ENCODE measurements around the gene PSMD13.
"Not testable (repeated sequence)": the region's sequence is repeated elsewhere in the genome, so short reads cannot be mapped to it uniquely, and the experiment has no call there.

PSMD13 gene

GRCh38 chr11:285894-286220 lies 49.1 kb downstream of the PSMD13 start:
- DNase-seq (ENCODE audit: low read depth in 2 of 2, low spot score in 1 of 2) = no peak

- DNase-seq (ENCODE audit: low read depth in 2 of 2, low spot score in 1 of 2) = not testable (repeated sequence)
Measured at GRCh38 chr11:286977-287820, 50.4 kb downstream of the PSMD13 start.

GRCh38 chr11:287821-288477 lies 51.2 kb downstream of the PSMD13 start:
- DNase-seq (ENCODE audit: low read depth in 2 of 2, low spot score in 1 of 2) = no peak

DNA sequence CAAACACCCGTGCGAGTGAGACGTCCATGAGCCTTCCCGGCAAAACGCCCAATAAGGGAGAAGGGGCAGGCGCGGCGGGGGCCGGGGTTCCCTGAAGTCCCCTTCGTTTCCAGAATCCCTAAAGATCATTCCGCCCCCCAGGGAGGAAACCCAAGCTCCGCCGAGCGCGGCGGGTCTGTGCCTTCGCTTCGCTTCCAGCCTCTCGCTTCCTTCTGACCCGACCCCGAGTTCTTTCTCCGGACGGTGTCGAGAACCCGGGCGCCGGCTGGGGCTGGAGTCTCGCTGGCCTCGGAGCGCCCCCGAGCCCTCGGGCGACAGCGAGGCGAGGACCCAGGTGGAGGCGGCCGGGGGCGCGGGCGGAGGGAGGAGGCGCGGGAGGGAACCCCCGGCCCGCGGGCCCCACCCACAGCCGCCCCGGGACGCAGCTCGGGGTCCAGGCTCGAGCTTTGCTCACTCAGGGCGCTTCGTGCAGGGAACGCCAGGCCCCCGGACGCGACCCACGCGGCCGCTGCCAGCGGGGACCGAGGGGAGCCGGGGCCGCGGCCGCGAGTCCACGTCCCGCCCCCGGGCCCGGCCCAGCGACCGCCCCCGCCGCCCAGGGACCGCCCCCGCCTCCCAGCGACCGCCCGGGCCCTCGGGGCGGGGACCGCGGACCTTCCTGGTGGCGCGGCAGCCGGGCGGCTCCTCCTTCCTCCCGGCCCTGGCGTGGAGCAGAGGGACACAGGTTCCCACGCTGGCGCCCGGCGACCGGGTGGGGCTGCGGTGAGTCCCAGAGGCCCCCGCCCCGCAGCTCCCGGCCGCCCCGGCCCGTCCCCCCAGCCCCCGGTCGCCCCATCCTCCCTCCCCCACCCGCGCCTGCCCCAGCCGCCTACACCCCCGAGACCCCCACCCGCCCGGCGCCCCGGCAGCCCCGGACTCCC lies 52.0 kb downstream of the PSMD13 start, which contains the start of gene PGGHG:
Gene PGGHG, plus strand, starts transcription at position 649 of the 920 bp plus-strand sequence. CDS start 691 bp downstream, outside the sequence.
- DNase-seq (ENCODE audit: low read depth in 2 of 2, low spot score in 1 of 2) = no peak

DNA sequence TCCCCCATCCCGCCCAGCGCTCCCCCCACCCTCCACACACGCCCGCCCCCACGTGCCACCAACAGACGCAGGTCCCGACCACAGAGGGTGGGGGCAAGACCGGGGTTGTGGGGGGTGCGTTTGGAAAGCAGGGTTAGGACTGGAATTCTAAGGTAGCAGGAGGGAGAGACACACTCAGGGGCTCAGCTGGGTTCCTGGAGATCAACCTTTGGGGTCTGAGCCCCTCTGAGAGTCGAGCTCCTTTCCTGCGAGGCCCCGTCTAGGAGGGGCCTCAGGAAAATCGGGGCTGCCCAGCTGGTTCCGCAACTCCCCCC lies 52.6 kb downstream of the PSMD13 start:
- DNase-seq (ENCODE audit: low read depth in 2 of 2, low spot score in 1 of 2) = no peak

- DNase-seq (ENCODE audit: low read depth in 2 of 2, low spot score in 1 of 2) = no peak
Measured at GRCh38 chr11:289712-290620, 53.2 kb downstream of the PSMD13 start.

- no peak for DNase-seq (ENCODE audit: low read depth in 2 of 2, low spot score in 1 of 2)
Measured at GRCh38 chr11:290621-291231, 54.0 kb downstream of the PSMD13 start.

DNA sequence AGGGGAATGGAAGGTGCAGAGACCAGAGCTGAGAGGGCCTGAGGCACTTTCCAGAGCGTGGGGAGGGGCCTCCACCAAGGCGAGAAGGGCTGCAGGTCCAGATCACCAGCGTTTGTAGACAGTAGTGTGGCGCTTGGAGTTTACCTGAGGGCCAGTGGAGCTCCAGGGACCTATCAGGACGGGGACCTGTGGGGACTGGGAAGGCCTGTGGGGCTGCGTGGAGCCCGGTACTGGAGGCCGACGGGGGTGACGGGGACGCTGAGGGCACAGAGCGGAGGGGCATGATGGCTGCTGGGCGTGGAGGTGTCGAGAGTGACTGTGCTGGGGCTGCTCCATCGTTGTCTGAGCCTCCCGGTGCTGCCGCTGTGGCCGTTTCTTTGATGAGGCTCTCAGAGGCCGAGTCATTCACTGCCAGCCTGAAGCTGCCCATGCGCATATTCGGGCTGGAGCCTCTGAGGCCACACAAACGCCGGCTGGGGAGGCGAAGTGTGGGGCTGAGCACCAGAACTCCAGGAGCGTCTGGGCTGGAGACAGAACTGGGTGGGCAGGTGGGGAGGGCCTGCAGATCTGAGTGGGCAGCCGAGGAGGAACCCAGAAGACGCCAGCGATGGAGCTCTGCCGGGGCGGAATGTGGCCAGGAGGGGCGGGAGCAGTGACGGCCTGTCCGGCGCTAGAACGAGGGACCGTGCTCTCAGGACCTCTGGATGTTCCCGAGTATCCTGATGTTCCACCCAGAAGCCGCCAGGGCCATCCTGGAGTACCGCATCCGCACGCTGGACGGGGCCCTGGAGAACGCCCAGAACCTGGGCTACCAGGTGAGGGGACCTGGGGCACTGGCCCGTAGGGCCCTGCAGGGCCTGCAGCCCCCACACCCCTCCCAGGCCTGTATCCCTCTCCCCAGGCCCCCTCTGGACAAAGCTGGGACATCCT lies 54.8 kb downstream of the PSMD13 start:
- no peak for DNase-seq (ENCODE audit: low read depth in 2 of 2, low spot score in 1 of 2)

DNA sequence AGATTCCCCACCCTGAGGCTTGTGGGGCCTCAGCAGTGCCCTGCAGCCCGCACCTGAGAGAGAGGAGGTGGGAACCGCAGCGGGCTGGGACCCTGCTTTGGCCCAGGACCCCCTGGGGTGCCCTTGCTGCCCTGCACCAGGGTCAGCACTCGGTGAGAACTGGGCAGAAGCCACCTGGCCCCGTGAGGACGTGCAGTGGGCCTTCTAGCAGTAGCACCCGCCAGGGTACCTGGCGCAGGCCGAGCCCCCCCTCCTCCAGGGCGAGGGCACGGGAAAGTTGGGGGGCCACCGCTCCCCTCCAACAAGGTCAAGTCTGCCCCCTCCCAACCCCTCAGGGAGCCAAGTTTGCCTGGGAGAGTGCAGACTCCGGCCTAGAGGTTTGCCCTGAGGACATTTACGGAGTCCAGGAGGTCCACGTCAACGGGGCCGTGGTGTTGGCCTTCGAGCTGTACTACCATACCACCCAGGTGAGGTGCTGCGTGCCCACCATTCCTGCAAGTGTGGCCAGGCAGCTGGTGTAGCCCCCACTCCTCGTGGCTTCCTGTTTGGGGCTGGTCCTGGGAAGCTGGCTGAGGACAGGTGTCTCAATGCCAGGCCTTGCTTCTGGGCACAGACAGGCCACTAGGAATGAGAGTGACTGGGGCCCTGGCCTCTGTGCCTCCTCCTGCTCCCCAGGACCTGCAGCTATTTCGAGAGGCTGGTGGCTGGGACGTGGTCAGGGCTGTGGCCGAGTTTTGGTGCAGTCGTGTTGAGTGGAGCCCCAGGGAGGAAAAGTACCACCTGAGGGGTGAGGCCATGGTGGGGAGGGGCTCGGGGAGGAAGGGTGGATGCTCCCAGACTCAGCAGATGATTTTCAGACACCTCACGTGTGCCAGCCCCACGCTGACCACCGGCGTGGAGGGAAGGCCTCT lies 55.7 kb downstream of the PSMD13 start:
- no peak for DNase-seq (ENCODE audit: low read depth in 2 of 2, low spot score in 1 of 2)

- no peak for DNase-seq (ENCODE audit: low read depth in 2 of 2, low spot score in 1 of 2)
Measured at GRCh38 chr11:293271-293851, 56.6 kb downstream of the PSMD13 start.

GRCh38 chr11:293852-294661 lies 57.3 kb downstream of the PSMD13 start:
- DNase-seq (ENCODE audit: low read depth in 2 of 2, low spot score in 1 of 2) = no peak

DNA sequence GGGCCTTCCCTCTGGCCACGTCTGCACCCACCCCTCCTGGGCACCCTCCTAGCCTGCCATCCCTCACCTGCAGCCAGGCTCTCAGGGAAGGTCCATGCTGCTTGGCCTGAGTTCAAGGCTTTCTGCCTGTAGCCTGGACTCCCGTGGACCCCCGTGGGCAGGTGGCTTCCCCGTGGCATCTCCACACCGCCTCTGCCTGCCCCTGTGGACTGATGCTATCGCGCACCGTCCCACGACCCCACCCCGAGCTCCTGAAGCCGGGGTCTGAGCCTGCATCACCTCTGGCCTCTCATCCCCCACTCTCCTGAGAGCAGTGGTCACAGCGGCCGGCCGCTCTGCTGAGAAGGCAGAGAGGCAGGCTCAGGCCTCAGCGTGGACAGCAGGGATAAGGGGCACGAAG lies 58.0 kb downstream of the PSMD13 start:
- no peak for DNase-seq (ENCODE audit: low read depth in 2 of 2, low spot score in 1 of 2)

DNA sequence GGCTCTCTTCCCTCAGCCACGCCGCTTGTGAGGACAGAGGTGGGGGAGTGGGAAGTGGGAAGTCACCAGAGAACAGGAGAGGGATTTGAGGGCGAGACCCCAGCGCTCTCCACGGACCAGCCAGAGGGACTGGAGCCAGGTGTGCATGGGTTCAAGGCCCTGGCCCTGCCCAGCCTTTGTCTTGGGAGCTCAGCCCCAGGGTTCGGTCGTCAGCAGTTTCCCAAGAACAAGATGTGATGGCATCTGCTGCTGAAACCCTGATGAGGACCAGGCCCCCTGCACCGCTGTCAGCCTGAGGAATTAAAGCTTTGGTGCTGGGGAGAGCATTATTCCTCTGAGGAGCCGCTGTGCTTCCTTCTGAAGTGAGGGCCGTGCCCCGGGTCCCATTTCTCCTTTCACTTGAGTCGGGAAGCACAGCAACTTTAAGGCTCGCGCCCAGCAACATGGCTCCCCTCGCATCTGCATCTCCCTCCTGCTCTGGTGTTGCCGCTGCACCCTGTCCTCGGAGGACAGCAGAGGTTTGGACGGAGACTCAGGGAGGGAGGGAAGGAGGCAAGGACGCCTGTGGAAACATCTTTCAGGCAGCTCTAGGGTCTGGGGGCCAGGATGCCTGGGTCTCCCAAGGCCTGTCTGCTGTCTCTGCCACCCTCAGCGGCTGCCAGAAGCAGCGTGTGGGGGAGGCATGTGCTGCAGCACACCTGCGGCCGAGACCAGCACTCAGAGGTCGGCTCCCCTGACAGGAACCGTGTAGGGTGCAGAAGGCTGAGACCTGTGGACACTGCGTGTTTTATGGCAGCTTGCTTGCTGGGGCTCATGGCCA lies 58.8 kb downstream of the PSMD13 start:
- DNase-seq (ENCODE audit: low read depth in 2 of 2, low spot score in 1 of 2) = no peak

DNA sequence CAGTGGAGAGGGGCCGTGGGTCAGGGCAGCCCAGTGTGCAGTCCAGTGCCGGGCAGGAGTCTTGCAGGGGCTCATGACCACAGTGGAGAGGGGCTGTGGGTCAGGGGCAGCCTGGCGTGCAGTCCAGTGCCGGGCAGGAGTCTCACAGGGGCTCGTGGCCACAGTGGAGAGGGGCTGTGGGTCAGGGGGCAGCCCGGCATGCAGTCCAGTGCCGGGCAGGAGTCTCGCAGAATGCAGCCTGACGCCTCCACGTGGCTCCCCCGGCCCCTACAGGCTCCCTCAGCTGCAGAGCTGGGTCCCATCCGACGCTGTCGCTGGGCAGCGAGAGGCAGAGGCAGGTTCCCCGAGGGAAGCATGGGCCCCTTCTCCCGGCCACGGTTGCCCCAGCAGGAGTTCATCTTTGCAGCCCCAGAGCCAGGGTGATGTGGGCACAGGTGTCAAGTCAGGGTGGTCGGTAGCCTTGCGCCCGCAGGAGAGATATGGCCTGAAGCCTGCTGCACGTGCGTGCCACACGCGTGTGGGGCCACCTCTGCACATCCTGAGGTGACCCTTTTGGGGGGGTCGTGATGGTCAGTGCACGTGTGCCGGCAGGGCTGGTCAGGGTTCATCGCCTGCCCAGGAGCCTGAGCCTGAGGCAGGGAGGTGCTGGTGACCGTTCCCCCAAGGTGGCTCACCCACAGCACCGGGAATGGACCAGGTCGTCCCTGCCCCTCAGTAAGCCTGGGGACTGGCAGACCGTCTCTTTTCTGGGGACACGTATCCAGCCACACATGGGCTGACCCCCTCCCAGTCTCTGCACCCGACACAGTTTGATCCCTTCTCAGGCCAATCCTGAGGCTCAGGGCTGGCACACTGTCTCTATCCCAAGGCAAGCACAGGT lies 59.6 kb downstream of the PSMD13 start:
- no peak for DNase-seq (ENCODE audit: low read depth in 2 of 2, low spot score in 1 of 2)

GRCh38 chr11:297051-297585 lies 60.3 kb downstream of the PSMD13 start:
- no peak for DNase-seq (ENCODE audit: low read depth in 2 of 2, low spot score in 1 of 2)

Data from stimulated activated CD8-positive, alpha-beta memory T cell treated with anti-CD3 and anti-CD28 coated beads, Interleukin-4, amount 100 ng/mL, for 4 hours (primary cell).